ENCODE data around the gene AHNAK.

DNA sequence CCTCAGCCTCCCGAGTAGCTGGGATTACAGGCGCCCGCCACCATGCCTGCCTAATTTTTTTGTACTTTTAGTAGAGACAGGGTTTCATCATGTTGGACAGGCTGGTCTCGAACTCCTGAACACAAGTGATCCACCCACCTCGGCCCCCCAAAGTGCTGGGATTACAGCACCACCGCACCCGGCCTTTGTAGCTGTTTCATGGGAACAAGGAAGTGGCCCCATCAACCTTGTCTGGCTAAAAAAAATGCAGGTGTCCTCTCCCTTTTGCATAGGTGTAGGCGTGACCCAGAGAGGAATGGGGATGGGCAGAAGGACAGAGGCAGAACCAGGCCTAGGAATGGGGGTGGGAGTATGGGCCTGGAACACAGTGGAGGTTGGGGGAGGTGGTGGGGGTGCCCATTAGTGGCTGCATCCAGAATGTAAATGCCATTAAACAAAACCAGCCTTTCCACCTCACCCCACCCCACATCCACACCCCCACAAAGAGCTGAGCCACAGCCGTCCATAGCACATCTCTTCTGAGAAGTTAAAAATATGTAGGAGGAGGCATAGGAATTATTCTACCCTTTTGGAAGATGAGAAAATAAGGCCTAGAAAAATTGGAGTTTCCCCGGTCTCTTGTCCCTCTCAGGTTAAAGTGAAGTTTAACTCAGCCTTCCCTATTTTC, 150.6 kb downstream of the AHNAK start:
- TF ChIP-seq, protein P1, sequence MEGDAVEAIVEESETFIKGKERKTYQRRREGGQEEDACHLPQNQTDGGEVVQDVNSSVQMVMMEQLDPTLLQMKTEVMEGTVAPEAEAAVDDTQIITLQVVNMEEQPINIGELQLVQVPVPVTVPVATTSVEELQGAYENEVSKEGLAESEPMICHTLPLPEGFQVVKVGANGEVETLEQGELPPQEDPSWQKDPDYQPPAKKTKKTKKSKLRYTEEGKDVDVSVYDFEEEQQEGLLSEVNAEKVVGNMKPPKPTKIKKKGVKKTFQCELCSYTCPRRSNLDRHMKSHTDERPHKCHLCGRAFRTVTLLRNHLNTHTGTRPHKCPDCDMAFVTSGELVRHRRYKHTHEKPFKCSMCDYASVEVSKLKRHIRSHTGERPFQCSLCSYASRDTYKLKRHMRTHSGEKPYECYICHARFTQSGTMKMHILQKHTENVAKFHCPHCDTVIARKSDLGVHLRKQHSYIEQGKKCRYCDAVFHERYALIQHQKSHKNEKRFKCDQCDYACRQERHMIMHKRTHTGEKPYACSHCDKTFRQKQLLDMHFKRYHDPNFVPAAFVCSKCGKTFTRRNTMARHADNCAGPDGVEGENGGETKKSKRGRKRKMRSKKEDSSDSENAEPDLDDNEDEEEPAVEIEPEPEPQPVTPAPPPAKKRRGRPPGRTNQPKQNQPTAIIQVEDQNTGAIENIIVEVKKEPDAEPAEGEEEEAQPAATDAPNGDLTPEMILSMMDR (IDR thresholded peaks at IDR 0.05): no peak
- TF ChIP-seq POLR2A (IDR thresholded peaks at IDR 0.05): no peak

Measured in Peyer's patch (tissue), 4 donors.